HT-29 (cell line): ENCODE data around the gene TLR6. TPM values are rescaled to one million over a fixed set of nuclear protein-coding genes. Genes with fewer than 3 reads are reported as not detected.

Source experiments
- DNase-seq: peaks from one replicate; pipeline ENCODE4 v3.0.0-alpha.2; 2015; ENCODE audit warnings: low spot score
- total RNA-seq: library from RNA; depleted of rRNA; stranded (reverse); fragments of >200 nt; shearing (Covaris generic); gene quantifications from 2 replicates; pipeline ENCODE4 v1.2.3, GENCODE V29; 2014; rRNA removed

TLR6 gene
- 0.15 and 0.34 TPM in 2 replicates for total RNA-seq

- DNase-seq: peak; percentile 91
Observed at GRCh38 chr4:38856524-38857337, at the start of gene TLR6. TSS of gene TLR6 (minus strand) at chr4:38856817. CDS start at chr4:38829473, 27,344 bp downstream.

- no peak for DNase-seq
Observed at GRCh38 chr4:38905652-38906385, 49.2 kb upstream of the TLR6 start.

- DNase-seq: no peak
Observed at GRCh38 chr4:38904682-38905081, 48.1 kb upstream of the TLR6 start.

- peak; percentile 27 for DNase-seq
Observed at GRCh38 chr4:38904090-38904666, 47.6 kb upstream of the TLR6 start.

- DNase-seq: peak; percentile 48
Observed at GRCh38 chr4:38902695-38903094, 46.1 kb upstream of the TLR6 start.

- DNase-seq: no peak
Observed at GRCh38 chr4:38902221-38902620, 45.6 kb upstream of the TLR6 start.

GRCh38 chr4:38898245-38898644 is 41.6 kb upstream of the TLR6 start:
- no peak for DNase-seq

- DNase-seq: no peak
Observed at GRCh38 chr4:38896940-38897339, 40.3 kb upstream of the TLR6 start.

- DNase-seq: no peak
Observed at GRCh38 chr4:38894322-38894982, 37.8 kb upstream of the TLR6 start.

- no peak for DNase-seq
Observed at GRCh38 chr4:38891051-38891983, 34.7 kb upstream of the TLR6 start.

- DNase-seq: peak; percentile 74
Observed at GRCh38 chr4:38889143-38889542, 32.5 kb upstream of the TLR6 start.

GRCh38 chr4:38884254-38884653 is 27.6 kb upstream of the TLR6 start:
- DNase-seq: no peak

GRCh38 chr4:38876636-38877035 is 20.0 kb upstream of the TLR6 start:
- no peak for DNase-seq

- DNase-seq: no peak
Observed at GRCh38 chr4:38873290-38873944, 16.8 kb upstream of the TLR6 start.

- peak; percentile 64 for DNase-seq
Observed at GRCh38 chr4:38872620-38873019, 16.0 kb upstream of the TLR6 start.

GRCh38 chr4:38871593-38871992 is 15.0 kb upstream of the TLR6 start:
- no peak for DNase-seq

- DNase-seq: no peak
Observed at GRCh38 chr4:38870098-38870808, 13.6 kb upstream of the TLR6 start.

GRCh38 chr4:38869511-38869910 is 12.9 kb upstream of the TLR6 start:
- DNase-seq: no peak
